HepG2 (cell line): ENCODE measurements around the gene P2RX7.
A peak's percentile ranks its signal among the peaks of the same experiment; 100 is the strongest.

Source experiments
- DNMT1 ChIP-seq: sonication (generic); formaldehyde crosslinking; IDR thresholded peaks from 2 replicates; pipeline ENCODE4 v1.5.1; 2020; ENCODE audit warnings: mild to moderate bottlenecking, missing genetic modification reagents
- FOXK1 ChIP-seq: sonication (generic); formaldehyde crosslinking; IDR thresholded peaks from 2 replicates; pipeline ENCODE4 v1.4.0; 2020; ENCODE audit warnings: low read depth, missing genetic modification reagents, borderline replicate concordance
- NCOA1 ChIP-seq: sonication (generic); formaldehyde crosslinking; IDR thresholded peaks from 2 replicates; pipeline ENCODE4 v1.9.0; 2021; ENCODE audit warnings: missing genetic modification reagents
- NFRKB ChIP-seq: fragments of 450-650 bp; IDR thresholded peaks from 2 replicates; pipeline ENCODE4 v1.6.1; 2017
- POLR2A ChIP-seq, 2 experiments: IDR thresholded peaks; 2 replicates each; pipeline ENCODE4 v1.6.1; 2011; ENCODE audit warnings: low read depth in 2 of 2, low read length in 2 of 2, mild to moderate bottlenecking in 1 of 2, moderate library complexity in 1 of 2; ENCODE audit not compliant: insufficient read depth in 1 of 2
- POLR2AphosphoS5 ChIP-seq: IDR thresholded peaks from 2 replicates; pipeline ENCODE4 v1.6.1; 2012; ENCODE audit warnings: low read depth, low read length
- SMARCC2 ChIP-seq: fragments of 450-650 bp; IDR thresholded peaks from 2 replicates; pipeline ENCODE4 v1.6.1; 2017; ENCODE audit warnings: antibody characterized with exemption, mild to moderate bottlenecking
- SRF ChIP-seq: IDR thresholded peaks from 2 replicates; pipeline ENCODE4 v1.6.1; 2011; ENCODE audit warnings: mild to moderate bottlenecking, low read depth, low read length, moderate library complexity
- TCF7 ChIP-seq: sonication (generic); IDR thresholded peaks from 2 replicates; pipeline ENCODE4 v1.6.1; 2016; ENCODE audit warnings: antibody characterized with exemption, low read depth
- TF ChIP-seq, protein P1 (sequence below): sonication (generic); formaldehyde crosslinking; IDR thresholded peaks from 2 replicates; pipeline ENCODE4 v1.4.0; 2020; ENCODE audit warnings: missing genetic modification reagents
- TF ChIP-seq, protein P2 (sequence below), 2 experiments: IDR thresholded peaks; 2 replicates each; pipeline ENCODE4 v1.6.1; 2011 to 2012; ENCODE audit warnings: low read length in 2 of 2, borderline replicate concordance in 1 of 2, low read depth in 1 of 2, mild to moderate bottlenecking in 1 of 2, moderate library complexity in 1 of 2
- TF ChIP-seq, protein P3 (sequence below): sonication (generic); formaldehyde crosslinking; IDR thresholded peaks from 2 replicates; pipeline ENCODE4 v1.8.1; 2023; ENCODE audit warnings: mild to moderate bottlenecking, missing genetic modification reagents
- TF ChIP-seq, protein P4 (sequence below): sonication (generic); formaldehyde crosslinking; IDR thresholded peaks from 2 replicates; pipeline ENCODE4 v1.8.1; 2023; ENCODE audit warnings: missing genetic modification reagents, mild to moderate bottlenecking, borderline replicate concordance

DNA sequence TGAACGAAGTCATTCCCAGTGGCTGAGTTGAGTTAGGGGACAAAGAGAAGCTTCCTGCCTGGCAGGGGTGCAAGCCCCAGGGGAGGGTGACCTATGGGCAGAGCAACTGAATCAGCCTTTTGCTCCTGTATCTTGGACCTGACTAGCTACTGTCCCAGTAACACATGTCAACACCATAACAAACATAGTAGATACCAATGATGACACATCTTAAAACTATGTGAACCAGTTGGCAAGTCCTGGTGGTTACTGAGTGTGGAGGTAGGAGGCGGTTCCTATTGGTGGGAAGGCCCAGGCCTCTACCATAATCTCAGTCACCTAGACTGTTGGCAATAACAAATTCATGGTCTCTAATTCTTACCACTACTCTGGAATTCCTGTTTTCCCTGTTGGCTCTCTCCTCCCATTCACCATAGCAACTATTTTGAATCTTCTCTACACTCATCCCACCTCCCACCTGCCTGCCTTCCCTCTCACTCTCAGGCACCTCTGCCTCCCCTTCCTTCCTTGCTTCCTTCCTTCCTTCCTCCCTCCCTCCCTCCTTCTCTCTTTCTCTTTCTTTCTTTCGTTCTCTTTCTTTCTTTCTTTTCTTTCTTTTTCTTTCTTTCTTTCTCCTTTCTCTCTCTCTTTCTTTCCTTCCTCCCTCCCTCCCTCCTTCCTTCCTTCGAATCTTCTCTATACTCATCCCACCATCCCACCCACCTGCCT is 8.1 kb upstream of the P2RX7 start:
- no peak for TF ChIP-seq NFRKB
- peak; percentile 64; the same call in 1 of the 2 replicates for TF ChIP-seq FOXK1 (CRISPR knock-in tag)
- TF ChIP-seq, protein P1, sequence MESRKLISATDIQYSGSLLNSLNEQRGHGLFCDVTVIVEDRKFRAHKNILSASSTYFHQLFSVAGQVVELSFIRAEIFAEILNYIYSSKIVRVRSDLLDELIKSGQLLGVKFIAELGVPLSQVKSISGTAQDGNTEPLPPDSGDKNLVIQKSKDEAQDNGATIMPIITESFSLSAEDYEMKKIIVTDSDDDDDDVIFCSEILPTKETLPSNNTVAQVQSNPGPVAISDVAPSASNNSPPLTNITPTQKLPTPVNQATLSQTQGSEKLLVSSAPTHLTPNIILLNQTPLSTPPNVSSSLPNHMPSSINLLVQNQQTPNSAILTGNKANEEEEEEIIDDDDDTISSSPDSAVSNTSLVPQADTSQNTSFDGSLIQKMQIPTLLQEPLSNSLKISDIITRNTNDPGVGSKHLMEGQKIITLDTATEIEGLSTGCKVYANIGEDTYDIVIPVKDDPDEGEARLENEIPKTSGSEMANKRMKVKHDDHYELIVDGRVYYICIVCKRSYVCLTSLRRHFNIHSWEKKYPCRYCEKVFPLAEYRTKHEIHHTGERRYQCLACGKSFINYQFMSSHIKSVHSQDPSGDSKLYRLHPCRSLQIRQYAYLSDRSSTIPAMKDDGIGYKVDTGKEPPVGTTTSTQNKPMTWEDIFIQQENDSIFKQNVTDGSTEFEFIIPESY, result no peak
- TF ChIP-seq, protein P2, sequence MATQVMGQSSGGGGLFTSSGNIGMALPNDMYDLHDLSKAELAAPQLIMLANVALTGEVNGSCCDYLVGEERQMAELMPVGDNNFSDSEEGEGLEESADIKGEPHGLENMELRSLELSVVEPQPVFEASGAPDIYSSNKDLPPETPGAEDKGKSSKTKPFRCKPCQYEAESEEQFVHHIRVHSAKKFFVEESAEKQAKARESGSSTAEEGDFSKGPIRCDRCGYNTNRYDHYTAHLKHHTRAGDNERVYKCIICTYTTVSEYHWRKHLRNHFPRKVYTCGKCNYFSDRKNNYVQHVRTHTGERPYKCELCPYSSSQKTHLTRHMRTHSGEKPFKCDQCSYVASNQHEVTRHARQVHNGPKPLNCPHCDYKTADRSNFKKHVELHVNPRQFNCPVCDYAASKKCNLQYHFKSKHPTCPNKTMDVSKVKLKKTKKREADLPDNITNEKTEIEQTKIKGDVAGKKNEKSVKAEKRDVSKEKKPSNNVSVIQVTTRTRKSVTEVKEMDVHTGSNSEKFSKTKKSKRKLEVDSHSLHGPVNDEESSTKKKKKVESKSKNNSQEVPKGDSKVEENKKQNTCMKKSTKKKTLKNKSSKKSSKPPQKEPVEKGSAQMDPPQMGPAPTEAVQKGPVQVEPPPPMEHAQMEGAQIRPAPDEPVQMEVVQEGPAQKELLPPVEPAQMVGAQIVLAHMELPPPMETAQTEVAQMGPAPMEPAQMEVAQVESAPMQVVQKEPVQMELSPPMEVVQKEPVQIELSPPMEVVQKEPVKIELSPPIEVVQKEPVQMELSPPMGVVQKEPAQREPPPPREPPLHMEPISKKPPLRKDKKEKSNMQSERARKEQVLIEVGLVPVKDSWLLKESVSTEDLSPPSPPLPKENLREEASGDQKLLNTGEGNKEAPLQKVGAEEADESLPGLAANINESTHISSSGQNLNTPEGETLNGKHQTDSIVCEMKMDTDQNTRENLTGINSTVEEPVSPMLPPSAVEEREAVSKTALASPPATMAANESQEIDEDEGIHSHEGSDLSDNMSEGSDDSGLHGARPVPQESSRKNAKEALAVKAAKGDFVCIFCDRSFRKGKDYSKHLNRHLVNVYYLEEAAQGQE (IDR thresholded peaks at IDR 0.05; ENCODE audit: borderline replicate concordance in 1 of 2, low read depth in 1 of 2, low read length in 2 of 2), result no peak
- TF ChIP-seq NCOA1 (CRISPR knock-in tag), result no peak
- TF ChIP-seq POLR2AphosphoS5, result no peak
- TF ChIP-seq SMARCC2, result no peak
- no peak for TF ChIP-seq DNMT1
- no peak for TF ChIP-seq POLR2A (IDR thresholded peaks at IDR 0.05; ENCODE audit: insufficient read depth in 1 of 2, low read depth in 2 of 2, low read length in 2 of 2)
- TF ChIP-seq, protein P3, sequence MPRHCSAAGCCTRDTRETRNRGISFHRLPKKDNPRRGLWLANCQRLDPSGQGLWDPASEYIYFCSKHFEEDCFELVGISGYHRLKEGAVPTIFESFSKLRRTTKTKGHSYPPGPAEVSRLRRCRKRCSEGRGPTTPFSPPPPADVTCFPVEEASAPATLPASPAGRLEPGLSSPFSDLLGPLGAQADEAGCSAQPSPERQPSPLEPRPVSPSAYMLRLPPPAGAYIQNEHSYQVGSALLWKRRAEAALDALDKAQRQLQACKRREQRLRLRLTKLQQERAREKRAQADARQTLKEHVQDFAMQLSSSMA (CRISPR knock-in tag), result no peak
- TF ChIP-seq, protein P4, sequence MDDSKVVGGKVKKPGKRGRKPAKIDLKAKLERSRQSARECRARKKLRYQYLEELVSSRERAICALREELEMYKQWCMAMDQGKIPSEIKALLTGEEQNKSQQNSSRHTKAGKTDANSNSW (CRISPR knock-in tag), result no peak
- TF ChIP-seq TCF7, result no peak
- TF ChIP-seq SRF, result no peak
